ENCODE results near the gene MAGEA4.
A peak's percentile ranks its signal among the peaks of the same experiment; 100 is the strongest.
"Not testable (repeated sequence)": the region's sequence is repeated elsewhere in the genome, so short reads cannot be mapped to it uniquely, and the experiment has no call there.

Gene MAGEA4

DNA sequence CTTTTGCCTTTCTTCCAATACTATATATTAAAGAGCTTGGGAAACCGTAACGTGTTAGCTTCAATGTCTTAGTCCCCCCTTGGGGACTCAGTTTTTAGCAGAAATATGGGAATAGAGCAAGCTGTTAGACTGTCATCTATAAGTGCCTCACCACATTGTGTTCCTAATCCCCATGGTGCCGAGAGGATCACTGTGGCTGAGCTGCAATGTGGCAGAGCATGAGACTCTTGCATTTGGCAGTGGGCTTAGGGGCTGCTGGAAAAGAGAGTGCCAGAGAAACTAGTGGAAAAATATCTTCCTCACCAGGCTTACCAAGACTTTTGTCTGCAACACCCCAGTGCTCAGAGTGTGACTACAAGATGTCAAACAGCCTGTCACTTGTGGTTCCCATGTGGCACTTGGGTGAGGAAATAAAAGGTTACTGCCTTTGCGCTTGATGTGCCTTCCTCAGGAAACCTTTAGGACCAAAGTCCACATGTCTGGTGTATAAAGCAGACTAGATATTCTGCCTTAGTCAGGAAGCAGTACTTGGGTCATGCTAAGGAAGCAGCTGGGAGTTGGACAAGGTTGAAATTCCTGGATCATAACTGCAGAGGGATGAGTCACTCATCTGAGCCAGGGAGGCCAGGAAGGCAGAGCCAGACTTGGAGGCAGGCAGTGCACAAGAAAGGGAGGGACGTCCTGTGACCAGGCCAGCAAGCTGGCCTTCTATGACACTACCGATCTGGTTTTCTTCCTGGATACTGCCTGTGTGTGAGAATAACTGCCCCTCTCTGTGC lies 9.7 kb upstream of the MAGEA4 start:
- TF ChIP-seq, protein P1, sequence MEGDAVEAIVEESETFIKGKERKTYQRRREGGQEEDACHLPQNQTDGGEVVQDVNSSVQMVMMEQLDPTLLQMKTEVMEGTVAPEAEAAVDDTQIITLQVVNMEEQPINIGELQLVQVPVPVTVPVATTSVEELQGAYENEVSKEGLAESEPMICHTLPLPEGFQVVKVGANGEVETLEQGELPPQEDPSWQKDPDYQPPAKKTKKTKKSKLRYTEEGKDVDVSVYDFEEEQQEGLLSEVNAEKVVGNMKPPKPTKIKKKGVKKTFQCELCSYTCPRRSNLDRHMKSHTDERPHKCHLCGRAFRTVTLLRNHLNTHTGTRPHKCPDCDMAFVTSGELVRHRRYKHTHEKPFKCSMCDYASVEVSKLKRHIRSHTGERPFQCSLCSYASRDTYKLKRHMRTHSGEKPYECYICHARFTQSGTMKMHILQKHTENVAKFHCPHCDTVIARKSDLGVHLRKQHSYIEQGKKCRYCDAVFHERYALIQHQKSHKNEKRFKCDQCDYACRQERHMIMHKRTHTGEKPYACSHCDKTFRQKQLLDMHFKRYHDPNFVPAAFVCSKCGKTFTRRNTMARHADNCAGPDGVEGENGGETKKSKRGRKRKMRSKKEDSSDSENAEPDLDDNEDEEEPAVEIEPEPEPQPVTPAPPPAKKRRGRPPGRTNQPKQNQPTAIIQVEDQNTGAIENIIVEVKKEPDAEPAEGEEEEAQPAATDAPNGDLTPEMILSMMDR (IDR thresholded peaks at IDR 0.05; ENCODE audit: low read length, missing control alignments): no peak
- H3K4me3 ChIP-seq (replicated peaks; ENCODE audit: low read depth, low read length): no peak overlapping the region
- peak; percentile 87 for DNase-seq (ENCODE audit: low read depth)

DNA sequence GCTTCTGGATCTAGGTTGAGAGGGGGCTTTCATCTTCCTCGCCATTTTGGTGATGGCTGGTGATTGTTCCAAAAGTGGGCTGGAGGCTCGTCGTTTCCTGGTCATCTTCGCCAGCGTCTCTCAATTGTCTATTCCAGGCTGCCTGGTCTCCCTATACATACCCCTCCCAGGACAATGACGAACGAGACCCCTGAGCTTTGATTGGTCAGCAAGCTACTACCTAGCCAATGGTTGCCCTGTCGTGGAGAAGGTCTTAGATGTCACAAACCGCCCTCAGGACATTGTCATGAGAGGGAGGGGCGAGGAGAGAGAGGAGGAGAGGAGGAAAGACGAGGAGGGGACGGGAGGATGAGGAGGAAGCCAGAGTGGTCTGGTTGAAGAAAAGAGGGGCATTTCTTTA lies 7.7 kb upstream of the MAGEA4 start:
- no peak for DNase-seq (ENCODE audit: low read depth)
- TF ChIP-seq, protein P1 (IDR thresholded peaks at IDR 0.05; ENCODE audit: low read length, missing control alignments): no peak
- no peak overlapping the region for H3K4me3 ChIP-seq (replicated peaks; ENCODE audit: low read depth, low read length)

- DNase-seq (ENCODE audit: low read depth): no peak
- TF ChIP-seq, protein P1 (IDR thresholded peaks at IDR 0.05; ENCODE audit: low read length, missing control alignments): no peak
- no peak overlapping the region for H3K4me3 ChIP-seq (replicated peaks; ENCODE audit: low read depth, low read length)
These were observed 468 bp upstream of the MAGEA4 start for GRCh38 chrX:151912221-151912620.

DNA sequence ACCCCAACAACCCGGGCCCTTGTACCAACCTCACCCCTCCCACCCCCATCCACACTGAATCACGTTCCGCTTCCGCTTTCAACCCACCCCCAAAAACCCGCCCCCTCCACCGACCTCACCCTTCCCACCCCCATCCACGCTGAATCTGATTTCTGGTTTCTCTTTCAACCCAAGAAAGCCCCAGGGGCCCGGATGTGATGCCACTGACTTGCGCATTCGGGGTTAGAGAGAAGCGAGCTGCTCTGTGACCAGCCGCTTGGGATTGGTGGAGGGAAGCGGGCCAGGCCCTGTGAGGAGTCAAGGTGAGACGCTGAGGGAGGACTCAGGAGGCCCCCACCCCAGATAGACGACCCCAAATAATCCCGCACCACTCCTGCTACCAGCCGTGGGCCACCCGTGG lies 6.0 kb downstream of the MAGEA4 start:
- DNase-seq (ENCODE audit: low read depth): not testable (repeated sequence)

DNA sequence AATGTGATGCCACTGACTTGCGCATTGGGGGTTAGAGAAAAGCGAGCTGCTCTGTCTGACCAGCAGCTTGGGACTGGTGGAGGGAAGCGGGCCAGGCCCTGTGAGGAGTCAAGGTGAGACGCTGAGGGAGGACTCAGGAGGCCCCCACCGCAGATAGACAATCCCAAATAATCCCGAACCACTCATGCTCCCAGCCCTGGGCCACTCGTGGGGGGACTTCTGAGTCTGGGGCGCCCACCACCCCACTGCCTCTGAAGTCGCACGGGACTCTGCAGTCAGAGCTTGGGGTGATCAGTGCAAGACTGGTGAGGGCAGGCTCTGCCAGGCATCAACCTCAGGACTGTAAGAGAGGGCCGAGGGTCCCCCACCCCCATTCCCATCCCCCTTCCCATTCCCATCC lies 6.9 kb downstream of the MAGEA4 start:
- DNase-seq (ENCODE audit: low read depth): no peak
- no peak overlapping the region for H3K4me3 ChIP-seq (replicated peaks; ENCODE audit: low read depth, low read length)
- TF ChIP-seq, protein P1 (IDR thresholded peaks at IDR 0.05; ENCODE audit: low read length, missing control alignments): no peak

More for the DNA sequence above, 6.0 kb downstream of the MAGEA4 start:
- not testable (repeated sequence) for H3K4me3 ChIP-seq (replicated peaks; ENCODE audit: low read depth, low read length)

DNA sequence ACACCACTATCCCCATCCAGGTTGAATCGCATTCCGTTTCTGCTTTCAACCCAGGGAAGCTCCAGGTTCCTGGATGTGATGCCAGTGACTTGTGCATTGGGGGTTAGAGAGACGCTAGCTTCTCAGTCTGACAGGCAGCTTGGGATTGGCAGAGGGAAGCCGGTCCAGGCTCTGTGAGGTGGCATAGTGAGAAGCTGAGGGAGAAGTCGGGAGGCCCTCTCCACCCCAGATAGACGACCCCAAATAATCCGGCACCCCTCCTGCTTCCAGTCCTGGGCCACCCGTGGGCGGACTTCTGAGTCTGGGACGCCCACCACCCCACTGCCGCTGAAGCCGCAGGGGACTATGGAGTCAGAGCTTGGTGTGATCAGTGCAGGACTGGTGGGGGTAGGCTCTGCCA lies 7.4 kb downstream of the MAGEA4 start:
- TF ChIP-seq, protein P1 (IDR thresholded peaks at IDR 0.05; ENCODE audit: low read length, missing control alignments): no peak
- no peak overlapping the region for H3K4me3 ChIP-seq (replicated peaks; ENCODE audit: low read depth, low read length)
- DNase-seq (ENCODE audit: low read depth): no peak

DNA sequence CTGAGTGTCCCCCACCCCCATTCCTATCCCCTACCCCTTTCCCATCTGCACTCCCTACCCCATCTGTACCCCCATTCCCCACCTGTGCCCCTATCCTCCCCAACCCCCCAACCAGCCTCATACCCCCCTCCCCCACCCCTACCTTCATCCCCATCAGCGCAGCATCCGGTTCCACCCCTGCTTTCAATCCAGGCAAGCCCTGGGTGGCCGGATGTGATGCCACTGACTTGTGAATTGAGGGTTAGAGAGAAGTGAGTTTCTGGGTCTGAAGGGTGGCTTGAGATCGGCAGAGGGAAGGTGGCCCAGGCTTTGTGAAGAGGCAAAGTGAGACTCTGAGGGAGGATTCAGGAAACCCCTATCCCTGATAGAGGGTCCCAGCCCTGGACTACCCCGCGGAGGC lies 7.8 kb downstream of the MAGEA4 start:
- H3K4me3 ChIP-seq (replicated peaks; ENCODE audit: low read depth, low read length): no peak overlapping the region
- TF ChIP-seq, protein P1 (IDR thresholded peaks at IDR 0.05; ENCODE audit: low read length, missing control alignments): no peak
- no peak for DNase-seq (ENCODE audit: low read depth)

Measured in fibroblast of pulmonary artery (primary cell).